Measurements from ENCODE around the gene RUVBL2. TPM values are rescaled to one million over a fixed set of nuclear protein-coding genes. Genes with fewer than 3 reads are reported as not detected.
"Not testable (repeated sequence)": the region's sequence is repeated elsewhere in the genome, so short reads cannot be mapped to it uniquely, and the experiment has no call there.

The RUVBL2 gene
- total RNA-seq, 2 donors from 2014 or later = 54.1 to 151 TPM

GRCh38 chr19:49056101-49056901, 62.6 kb downstream of the RUVBL2 start:
- Histone ChIP-seq H3K9ac (ENCODE audit: low read depth in 2 of 2, low read length in 2 of 2) (peak overlapping the region; percentile 26 to 50), H3K27me3 (peaks cover 13% of the 10 kb centered on the region), H3K4me3 (peak overlapping the region; percentile 28)

GRCh38 chr19:49056902-49057596, 63.4 kb downstream of the RUVBL2 start:
- DNase-seq = not testable (repeated sequence)
- H3K9ac ChIP-seq (ENCODE audit: low read depth in 2 of 2, low read length in 2 of 2) = peak overlapping the region in 1 of 2 donors; percentile 50

More at GRCh38 chr19:49056101-49056901, 62.6 kb downstream of the RUVBL2 start:
- no peaks in the 10 kb centered on the region for H3K9me3 ChIP-seq
- H3K27ac ChIP-seq = no peak overlapping the region
- DNase-seq = peak; percentile 72
- TF ChIP-seq, protein P1, sequence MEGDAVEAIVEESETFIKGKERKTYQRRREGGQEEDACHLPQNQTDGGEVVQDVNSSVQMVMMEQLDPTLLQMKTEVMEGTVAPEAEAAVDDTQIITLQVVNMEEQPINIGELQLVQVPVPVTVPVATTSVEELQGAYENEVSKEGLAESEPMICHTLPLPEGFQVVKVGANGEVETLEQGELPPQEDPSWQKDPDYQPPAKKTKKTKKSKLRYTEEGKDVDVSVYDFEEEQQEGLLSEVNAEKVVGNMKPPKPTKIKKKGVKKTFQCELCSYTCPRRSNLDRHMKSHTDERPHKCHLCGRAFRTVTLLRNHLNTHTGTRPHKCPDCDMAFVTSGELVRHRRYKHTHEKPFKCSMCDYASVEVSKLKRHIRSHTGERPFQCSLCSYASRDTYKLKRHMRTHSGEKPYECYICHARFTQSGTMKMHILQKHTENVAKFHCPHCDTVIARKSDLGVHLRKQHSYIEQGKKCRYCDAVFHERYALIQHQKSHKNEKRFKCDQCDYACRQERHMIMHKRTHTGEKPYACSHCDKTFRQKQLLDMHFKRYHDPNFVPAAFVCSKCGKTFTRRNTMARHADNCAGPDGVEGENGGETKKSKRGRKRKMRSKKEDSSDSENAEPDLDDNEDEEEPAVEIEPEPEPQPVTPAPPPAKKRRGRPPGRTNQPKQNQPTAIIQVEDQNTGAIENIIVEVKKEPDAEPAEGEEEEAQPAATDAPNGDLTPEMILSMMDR (IDR thresholded peaks at IDR 0.05) = no peak
- intact Hi-C loops (cut with DNase I) = no loop called here
- H3K36me3 ChIP-seq = no peaks in the 10 kb centered on the region
- peaks cover 4% of the 10 kb centered on the region for H3K4me1 ChIP-seq

DNA sequence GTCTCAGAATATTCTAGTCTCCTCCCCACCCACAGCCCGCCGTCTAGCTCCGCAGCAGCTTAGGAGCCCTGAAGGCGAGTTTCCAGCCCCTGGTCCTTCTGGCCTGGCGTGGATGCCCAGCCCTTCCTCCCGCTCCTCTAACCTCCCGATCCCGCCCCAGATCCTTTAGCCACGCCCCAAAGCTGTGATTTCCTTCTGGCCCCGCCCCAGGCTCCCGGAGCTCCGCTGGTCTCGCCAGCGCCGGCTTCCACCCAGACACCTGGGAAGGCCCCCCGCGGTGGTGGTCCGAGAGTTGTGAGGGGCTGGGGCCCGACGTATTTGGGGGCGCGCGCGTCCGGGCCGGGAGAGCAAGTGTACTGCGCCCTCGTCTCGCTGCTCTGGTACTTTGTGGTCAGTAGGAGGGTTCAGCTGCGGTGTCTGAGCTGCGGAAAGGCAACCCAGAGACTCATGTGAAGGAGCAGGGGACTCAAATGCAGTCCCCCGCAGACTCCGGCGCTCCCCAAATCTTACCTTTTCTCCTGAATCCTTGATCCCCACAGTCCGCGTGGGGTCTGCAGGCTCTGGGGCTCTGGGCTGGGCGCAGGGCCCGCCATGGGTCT, 64.0 kb downstream of the RUVBL2 start, which contains the start of gene CGB7:
TSS of gene CGB7 (minus strand) at position 114 of the 599 bp plus-strand sequence. CDS start 2,374 bp downstream, outside the sequence.
- Histone ChIP-seq H3K4me3 (peak within 1 kb of the TSS; percentile 28), H3K4me1 (peaks cover 4% of the 10 kb centered on the region), H3K27me3 (peaks cover 13% of the 10 kb centered on the region), H3K9me3 (no peaks in the 10 kb centered on the region), H3K36me3 (no peaks in the 10 kb centered on the region), H3K9ac (ENCODE audit: low read depth in 2 of 2, low read length in 2 of 2) (peak within 1 kb of the TSS in 1 of 2 donors; percentile 50), H3K27ac (no peak within 1 kb of the TSS)
- intact Hi-C loops (cut with DNase I) = no loop called here
- DNase-seq = peak; percentile 89
- TF ChIP-seq, protein P1 (IDR thresholded peaks at IDR 0.05) = no peak

More at GRCh38 chr19:49056902-49057596, 63.4 kb downstream of the RUVBL2 start:
- H3K36me3 ChIP-seq; H3K9me3 ChIP-seq; H3K4me1 ChIP-seq; intact Hi-C loops (cut with DNase I); H3K27ac ChIP-seq: not testable (repeated sequence)
- H3K4me3 ChIP-seq = peak overlapping the region; percentile 28
- peaks cover 13% of the 10 kb centered on the region for H3K27me3 ChIP-seq

DNA sequence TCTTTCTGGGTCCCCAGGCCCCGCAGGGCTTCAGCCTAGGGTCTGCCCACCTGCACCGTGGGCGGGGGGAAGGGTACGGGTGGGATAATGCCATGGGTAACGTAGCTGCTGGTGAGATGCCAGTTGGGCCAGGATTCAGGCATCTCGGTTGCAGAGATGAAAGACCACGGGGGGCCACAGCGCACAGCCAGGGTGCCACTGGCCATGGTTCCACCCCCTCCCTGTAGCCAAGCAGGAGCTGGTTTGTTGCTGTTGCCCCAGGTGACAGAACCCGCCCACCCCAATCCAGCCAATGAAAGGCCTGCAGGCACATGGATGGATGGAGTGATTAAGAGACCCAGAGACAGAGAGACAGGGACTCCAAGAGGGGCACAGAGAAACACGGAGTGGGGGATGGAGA, 64.9 kb downstream of the RUVBL2 start:
- no peaks in the 10 kb centered on the region for H3K36me3 ChIP-seq
- no peak overlapping the region for H3K9ac ChIP-seq (ENCODE audit: low read depth in 2 of 2, low read length in 2 of 2)
- intact Hi-C loops (cut with DNase I) = no loop called here
- no peak overlapping the region for H3K27ac ChIP-seq
- no peaks in the 10 kb centered on the region for H3K9me3 ChIP-seq
- TF ChIP-seq, protein P1 (IDR thresholded peaks at IDR 0.05) = no peak
- no peak overlapping the region for H3K4me3 ChIP-seq
- peaks cover 4% of the 10 kb centered on the region for H3K4me1 ChIP-seq
- H3K27me3 ChIP-seq = peaks cover 13% of the 10 kb centered on the region
- DNase-seq = peak; percentile 31

DNA sequence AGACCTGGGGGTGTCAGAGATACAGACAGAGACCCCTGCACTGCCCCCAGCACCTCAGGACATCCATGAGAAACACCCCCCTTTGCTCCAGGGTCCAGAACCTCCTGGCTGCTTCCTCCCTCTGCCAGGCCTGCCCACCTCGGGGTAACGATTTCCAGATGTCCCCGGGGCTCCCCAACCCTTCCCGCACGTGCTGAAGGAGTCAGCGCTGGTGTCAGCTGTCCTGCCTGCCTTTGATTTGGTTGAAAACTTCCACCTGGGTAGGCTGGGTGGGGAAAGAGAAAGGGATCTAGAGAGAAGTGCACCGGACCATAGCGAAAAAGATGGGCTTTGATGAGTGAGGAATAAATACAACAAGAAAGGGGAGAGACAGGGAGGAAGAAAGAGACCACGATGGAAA, 65.4 kb downstream of the RUVBL2 start:
- no peak for DNase-seq
- intact Hi-C loops (cut with DNase I) = no loop called here
- Histone ChIP-seq H3K36me3 (no peaks in the 10 kb centered on the region), H3K4me1 (peaks cover 4% of the 10 kb centered on the region), H3K9ac (ENCODE audit: low read depth in 2 of 2, low read length in 2 of 2) (no peak overlapping the region), H3K9me3 (no peaks in the 10 kb centered on the region), H3K27ac (no peak overlapping the region), H3K27me3 (peaks cover 13% of the 10 kb centered on the region), H3K4me3 (no peak overlapping the region)
- TF ChIP-seq, protein P1 (IDR thresholded peaks at IDR 0.05) = no peak

Measured in colonic mucosa (tissue), 4 donors.